Neural cell (in vitro differentiated cells): Measurements from ENCODE around the gene DIP2C.

Source experiments
- CTCF ChIP-seq: fragments of 450-650 bp; IDR thresholded peaks from 2 replicates; pipeline ENCODE4 v1.5.1; 2014; ENCODE audit warnings: antibody characterized with exemption, mild to moderate bottlenecking, moderate library complexity; ENCODE audit not compliant: poor library complexity, severe bottlenecking
- EP300 ChIP-seq: fragments of 450-650 bp; conservative IDR thresholded peaks from 2 replicates; pipeline ENCODE4 v1.6.1; 2014; ENCODE audit warnings: antibody characterized with exemption, mild to moderate bottlenecking, moderate library complexity; ENCODE audit not compliant: poor library complexity, severe bottlenecking
- EZH2 ChIP-seq: fragments of 200-600, 300-800 bp; shearing (Covaris generic), sonication (generic); IDR thresholded peaks from 2 replicates; pipeline ENCODE4 v1.6.1; 2014; ENCODE audit warnings: antibody characterized with exemption, low read length, borderline replicate concordance, mild to moderate bottlenecking; ENCODE audit not compliant: insufficient read depth, poor library complexity, severe bottlenecking
- MXI1 ChIP-seq: fragments of 450-650 bp; conservative IDR thresholded peaks from 2 replicates; pipeline ENCODE4 v1.6.1; 2014; ENCODE audit warnings: antibody characterized with exemption, mild to moderate bottlenecking; ENCODE audit not compliant: poor library complexity, severe bottlenecking
- POLR2AphosphoS5 ChIP-seq: IDR thresholded peaks from 2 replicates; pipeline ENCODE4 v1.6.1; 2012
- RAD21 ChIP-seq: fragments of 450-650 bp; conservative IDR thresholded peaks from 2 replicates; pipeline ENCODE4 v1.6.1; 2014; ENCODE audit warnings: antibody characterized with exemption, mild to moderate bottlenecking, moderate library complexity
- REST ChIP-seq: IDR thresholded peaks from 2 replicates; pipeline ENCODE4 v1.6.1; 2012; ENCODE audit warnings: borderline replicate concordance
- TAF1 ChIP-seq: IDR thresholded peaks from 2 replicates; pipeline ENCODE4 v1.6.1; 2012; ENCODE audit warnings: low read depth

- TF ChIP-seq CTCF (no peak), EZH2 (no peak), TAF1 (no peak), POLR2AphosphoS5 (no peak), MXI1 (no peak), REST (no peak), RAD21 (no peak), EP300 (no peak)
These were observed 5.9 kb upstream of the DIP2C start for GRCh38 chr10:695396-695795.
